GM19025 (cell line): Measurements from ENCODE around the gene NIBAN1.
"Not testable (repeated sequence)": the region's sequence is repeated elsewhere in the genome, so short reads cannot be mapped to it uniquely, and the experiment has no call there.

Experiments
- ATAC-seq: cut with Tn5 transposase; IDR thresholded peaks from one replicate; pipeline ENCODE4 v1.9.1; 2021; ENCODE audit warnings: mild to moderate bottlenecking, low read depth, moderate library complexity; ENCODE audit not compliant: unreplicated experiment

The NIBAN1 gene

DNA sequence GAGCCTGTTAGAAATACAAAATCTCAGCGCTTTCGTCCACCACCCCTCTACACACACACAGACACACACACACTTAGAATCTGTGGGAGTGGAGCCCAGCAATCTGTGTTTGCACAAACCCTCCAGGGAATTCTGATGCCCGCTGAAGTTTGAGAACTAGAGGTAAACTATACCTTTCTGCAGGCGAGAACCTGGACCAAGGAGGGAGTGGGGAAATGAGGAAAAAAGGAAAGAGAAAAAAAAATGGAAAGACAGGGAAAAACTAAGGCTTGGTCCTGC, 468 bp upstream of the NIBAN1 start:
- no peak for ATAC-seq

DNA sequence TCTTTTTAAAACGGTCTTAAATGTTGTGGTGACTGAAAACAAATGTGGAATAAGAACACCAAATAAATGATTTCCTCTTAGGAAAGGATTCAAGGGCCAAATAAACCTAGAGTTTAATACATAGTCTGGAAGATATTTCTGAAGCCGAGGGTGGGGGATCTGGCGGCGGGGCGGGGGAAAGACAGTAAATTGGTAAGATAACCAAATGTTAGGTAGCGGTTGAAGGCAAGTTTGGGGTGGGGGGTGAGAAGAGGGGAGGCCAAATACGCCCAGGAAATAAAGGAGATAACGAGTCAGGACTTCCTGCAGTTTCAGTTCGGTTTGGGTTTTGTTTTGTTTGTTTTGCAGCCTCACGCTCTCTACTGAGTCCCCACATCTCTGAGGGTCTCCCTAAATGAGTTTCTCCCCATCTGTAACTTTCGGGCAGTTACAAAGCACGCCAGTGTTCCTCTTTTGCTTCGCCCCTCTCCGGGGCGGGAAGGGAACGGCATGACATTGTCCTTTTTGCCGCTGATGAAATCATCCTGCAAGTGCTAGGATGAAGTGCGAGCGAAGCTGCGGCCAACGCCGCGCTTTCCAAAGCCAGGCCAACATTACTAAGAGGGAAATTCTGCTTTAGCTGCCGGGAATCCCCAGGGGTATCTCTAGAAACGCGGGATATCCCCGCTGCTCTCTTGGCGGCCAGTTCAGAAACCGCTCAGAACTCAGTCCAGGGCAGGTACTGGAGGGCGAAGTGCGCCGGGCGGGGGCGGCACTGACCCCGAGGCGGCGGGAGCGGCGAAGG, 844 bp downstream of the NIBAN1 start:
- peak; percentile 60 for ATAC-seq

DNA sequence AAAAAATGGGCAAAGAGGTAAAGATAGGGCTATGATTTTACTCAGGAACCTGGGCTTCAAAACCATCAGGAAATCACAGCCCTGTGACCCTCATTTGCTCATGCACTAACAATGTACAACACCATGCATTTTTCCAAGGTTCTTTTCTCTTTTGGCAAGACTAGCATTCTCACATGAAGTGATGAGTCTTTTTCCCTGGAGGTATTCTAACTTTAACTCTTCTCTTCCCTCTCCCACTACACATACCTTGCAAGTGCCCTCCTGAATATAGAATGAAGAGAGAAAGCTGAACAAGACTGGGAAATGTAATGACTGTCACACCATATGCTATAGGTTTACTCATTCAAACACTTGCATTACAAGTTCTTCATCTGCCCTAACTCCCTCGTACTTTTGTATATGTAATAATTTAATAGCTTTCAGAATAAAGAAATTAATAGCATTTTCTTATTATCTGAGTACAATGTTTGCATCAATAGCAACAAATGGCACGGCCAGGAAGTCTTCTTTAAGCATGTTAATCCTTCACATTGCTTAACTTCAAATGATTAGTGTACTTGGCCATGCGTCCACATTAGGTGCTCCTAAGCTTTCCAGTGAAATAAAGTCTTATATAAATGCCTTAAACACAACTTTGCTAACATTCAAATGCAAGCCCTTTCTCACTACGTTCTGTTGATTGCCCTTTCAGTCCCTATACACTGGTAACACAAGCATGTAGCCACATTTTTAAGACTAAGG, 1.8 kb downstream of the NIBAN1 start:
- no peak for ATAC-seq

DNA sequence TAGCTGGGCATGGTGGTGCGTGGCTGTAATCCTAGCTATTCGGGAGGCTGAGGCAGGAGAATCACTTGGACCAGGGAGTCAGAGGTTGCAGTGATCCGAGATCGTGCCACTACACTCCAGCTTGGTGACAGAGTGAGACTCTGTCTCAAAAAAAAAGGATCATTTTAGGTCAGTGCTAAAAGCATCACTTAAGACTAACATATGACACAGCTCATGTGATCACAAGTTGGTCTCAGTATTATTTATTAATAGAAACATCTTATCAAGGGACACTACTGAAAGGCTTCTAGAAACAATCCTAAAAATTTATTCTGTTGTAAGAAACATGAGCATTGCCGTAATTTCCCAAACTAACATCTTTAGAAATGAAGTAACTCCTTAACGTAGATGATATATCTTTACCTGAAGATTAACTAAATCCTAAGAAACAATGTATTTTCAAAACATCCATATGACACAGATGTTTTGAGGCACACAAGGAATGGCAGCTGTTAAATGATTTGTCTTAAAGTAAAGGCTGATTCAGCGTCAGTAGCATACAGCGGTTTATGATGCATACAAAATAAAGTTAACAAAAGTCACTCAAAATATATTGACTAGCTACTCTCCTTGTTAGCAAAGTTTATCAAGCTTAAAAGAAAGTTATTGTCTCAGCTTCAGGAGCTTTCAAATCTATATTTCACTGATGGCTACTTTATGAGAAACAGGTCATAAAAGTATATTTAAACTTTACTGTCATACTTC, 2.6 kb downstream of the NIBAN1 start:
- no peak for ATAC-seq

DNA sequence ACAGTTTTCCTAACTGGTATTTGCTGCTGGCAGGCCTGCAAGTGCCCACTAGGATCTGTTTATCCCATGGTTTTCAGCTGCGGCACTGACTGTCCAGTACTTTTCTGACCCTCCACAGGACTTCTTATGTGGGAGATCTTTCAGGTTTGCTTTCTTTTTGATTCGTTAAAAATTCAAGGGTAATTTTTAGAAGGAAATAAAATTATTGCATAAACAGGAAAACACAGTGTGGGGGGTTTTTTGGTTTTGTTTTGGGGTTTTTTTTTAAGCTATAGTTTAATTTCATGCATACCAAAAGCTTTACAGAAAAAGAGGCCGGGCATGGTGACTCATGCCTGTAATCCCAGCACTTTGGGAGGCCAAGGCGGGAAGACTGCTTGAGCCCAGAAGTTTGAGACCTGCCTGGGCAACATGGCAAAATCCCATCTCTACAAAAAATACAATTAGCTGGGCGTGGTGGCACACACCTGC, 3.6 kb downstream of the NIBAN1 start:
- ATAC-seq, result no peak

DNA sequence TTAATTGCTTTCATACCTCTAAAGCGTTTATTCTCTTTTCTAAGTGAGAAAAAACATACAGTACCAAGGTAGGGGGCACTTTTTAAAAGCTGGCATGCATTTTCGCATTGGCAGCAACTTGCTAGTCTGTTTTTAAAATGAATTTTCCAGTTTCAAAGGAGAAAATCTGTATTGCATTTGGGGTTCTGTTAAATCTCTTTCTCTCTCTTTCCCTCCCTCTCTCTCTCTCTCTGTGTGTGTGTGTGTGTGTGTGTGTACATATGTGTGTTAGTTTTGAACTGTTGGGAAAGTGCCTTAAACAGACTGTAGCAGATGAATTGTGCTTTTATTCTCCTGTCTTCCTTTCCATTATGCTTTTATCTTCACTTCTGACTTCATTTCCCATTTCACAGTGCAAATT, 7.3 kb downstream of the NIBAN1 start:
- no peak for ATAC-seq

DNA sequence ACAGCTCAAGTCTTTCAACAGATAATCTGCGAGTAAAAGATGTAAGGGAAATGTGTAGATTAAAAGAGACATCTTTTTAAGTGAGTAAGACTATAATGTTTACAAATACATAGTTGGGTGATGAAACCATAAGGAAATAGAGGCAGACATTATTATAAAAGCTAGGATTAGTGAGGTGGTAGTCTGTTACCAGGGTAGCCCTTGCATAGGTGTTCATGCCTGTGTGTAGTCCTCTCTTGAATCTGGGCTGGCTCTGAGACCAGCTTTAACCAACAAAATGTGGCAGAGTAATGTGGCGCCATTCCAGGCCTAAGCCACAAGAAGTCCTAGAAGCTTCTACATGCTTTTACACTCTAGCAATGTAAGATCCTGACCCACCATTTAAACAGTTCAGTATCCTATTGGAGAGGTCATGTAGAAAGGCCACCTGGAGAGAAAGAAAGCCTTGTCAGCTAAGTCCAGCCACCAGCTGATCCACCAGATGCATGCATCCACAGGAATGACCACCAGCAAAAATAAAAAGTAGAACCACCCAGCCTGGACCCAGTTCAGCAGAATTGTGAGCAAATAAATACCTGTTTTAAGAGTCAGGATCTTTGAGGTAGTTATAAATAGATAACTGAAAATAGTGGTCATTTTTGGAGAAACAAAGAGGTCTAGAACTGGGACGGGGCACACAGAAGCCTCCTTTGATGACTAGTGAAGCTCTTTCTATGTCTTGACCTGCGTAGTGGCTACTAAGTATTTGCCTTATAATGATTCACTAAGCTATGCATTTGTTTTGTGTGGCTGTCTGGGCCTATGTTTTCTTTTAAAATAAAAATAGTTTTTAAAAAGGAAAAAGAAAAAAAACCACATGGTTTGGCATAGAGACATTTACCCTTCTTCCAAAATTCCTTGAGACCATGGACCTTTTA, 8.1 kb downstream of the NIBAN1 start:
- no peak for ATAC-seq

DNA sequence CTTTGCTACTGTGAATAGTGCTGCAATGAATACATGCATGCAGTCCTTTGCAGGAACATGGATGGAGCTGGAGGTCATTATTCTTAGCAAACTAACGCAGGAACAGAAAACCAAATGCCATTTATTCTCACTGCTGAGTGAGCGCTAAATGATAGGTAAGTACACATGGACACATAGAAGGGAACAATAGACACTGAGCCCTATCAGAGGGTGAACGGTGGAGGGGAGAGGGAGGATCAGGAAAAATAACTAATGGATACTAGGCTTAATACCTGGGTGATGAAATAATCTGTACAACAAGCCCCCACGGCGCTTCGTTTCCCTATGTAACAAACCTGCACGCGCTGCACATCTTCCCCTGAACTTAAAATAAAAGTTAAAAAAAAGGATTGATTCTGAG, 8.9 kb downstream of the NIBAN1 start:
- no peak for ATAC-seq

DNA sequence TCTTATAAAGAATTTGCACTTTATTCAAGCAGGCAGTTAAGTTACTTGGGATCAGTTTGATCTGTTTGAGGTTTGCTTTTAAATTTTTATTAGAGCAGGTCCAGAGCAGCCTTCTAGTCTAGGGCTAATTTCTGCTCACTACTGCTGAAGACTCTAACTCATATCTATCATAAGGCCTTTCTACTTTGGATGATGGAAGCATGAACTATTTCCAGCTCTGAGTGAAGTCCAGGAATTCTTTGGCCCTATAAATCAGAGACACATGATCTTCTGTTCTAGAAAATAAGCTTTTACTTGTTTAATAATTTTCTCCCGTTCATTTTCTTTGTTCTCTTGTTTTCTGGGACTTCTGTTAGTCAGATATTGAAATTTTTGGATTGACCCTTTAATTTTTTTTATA, 14.7 kb downstream of the NIBAN1 start:
- ATAC-seq, result no peak

DNA sequence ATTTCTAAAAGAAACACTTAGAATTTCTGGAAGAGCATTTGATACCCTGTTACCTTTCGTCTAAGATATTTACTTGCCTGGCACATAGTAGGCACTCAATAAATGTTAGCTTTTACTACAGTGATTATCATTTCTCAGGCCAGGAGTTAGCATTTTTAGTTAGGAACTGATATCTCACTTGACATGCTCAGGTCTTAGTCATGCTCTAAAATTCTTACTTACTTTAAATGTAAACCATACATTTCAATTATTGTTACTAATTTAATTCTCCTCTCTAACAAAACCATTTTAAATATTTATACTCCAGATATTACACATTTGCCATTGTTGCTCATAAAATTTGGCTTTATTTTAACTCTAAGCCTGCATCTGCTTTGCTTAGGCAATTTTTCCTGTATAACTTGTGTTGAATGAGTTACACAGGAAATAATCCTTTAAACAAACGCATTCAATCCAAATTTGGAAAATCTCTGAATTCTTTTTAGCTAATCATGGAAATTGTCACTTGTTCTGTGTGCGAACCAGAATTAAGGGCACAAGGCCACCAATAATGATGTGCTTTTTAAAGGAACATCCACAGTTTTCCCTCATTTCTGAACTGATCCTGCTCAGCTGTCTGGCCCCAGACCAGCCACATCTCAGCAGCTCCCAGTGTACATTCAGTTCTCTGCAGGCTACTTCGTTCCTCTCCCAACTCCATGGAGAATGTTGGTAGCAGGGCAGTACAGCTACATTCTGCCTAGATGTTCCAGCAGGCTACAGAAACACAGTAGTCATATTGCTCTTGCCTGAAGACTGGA, 15.6 kb downstream of the NIBAN1 start:
- ATAC-seq, result no peak

DNA sequence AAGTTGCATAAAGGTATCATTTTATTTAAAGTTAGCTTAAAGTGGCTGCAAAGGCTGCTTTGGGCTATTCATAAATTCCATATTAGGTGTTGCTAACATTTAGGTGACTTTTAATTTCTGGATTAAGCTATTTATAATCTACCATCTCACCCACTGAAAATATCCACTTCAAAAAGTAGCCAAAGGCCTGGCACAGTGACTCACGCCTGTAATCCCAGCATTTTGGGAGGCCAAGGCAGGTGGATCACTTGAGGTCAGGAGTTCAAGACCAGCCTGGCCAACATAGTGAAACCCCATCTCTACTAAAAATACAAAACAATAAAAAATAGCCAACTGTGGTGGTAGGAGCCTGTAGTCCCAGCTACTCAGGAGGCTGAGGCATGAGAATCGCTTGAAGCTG, 16.4 kb downstream of the NIBAN1 start:
- ATAC-seq, result not testable (repeated sequence)

DNA sequence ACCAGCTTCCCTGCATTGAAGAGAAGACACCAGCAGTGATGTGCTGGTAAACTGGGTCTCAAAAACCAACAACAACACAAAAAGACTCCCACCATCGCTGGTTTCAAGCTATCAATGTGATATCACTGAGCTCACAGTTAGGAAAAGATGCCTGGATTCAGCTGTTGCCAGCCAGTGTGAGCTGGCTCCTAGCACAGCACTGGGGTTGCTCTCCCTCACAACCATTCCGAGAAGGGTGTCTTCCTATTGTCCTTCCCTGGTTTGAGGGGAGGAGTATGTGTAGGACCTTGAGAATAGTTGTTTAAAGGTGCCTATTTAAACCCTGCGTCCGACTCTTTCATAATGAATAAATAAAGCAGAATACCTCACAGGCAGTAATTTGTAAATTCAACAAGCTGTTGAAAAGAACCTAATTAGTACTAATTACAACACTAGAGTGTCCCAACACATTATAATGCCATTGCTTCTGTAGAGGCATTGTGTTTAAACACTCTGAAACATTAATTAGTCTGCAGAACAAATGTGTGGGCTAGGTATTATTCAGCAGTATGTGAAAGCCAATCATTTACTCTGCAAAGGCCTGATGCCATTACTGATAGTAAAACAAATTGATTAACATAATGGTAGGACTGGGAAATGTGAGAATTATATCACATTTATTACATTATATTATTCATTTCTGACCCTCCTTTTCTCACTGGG, 17.2 kb downstream of the NIBAN1 start:
- ATAC-seq, result no peak

DNA sequence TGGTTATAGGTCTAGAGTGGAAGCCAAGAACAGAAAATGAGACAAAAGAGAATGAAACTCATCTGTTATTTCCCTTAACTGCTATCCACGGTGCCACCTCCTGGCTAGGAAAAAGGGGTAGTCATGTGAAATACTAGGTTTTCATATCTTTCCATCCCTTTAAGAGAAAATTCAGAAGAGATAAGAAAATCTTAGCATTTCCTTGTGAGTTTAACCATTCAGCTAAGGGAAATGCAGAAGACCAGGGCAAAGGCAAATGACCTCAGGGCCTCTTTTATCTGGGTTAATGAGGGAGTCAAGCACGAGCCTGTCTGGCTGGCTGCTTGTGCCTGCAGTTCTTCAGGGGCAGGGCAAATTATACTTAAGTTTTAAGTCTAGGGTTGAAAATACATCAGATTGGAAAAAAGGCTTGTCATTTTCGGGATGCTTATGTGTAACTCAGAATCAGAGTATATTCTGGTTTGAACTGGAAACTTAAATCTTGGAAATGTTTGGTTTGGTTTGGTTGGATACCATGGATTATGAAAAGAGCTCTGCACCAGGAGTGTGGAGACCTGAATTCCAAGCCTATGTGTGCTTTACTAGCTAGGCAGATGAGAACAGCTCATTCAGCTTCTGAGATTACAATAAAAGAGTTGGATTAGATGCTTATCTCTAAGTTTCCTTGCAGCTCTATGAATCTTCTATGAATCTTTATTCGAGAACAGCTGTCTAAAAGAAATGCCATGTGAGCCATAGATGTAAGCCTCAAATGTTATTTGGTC, 19.9 kb downstream of the NIBAN1 start:
- no peak for ATAC-seq

DNA sequence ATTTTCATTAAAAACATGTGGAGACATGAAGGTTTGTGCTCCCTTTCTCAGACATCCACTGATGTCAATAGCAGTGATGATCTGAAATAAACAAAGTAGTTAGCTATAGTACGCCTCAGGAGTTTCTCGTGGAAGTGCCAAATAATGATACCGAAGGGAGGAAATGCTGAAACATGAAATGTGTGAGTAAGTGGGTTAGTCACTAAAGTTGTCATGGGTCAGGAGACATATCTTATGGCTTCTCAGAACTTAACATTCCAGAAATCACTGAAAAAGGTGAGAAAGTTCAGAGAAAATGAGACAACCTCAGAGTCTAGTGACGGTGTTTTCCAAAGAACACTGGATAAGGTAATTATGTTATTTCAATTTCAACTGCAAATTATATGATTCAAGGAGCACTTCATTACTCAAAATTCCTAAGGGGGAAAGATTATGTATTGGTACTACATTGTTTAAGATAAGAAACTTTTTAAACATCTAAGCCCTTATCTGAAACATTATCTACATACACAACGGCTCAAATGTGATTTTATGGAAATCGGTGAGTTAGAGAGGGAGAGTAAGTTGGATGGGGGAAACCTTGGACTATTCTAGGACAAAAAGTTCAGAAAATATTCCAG, 20.6 kb downstream of the NIBAN1 start:
- ATAC-seq, result no peak

DNA sequence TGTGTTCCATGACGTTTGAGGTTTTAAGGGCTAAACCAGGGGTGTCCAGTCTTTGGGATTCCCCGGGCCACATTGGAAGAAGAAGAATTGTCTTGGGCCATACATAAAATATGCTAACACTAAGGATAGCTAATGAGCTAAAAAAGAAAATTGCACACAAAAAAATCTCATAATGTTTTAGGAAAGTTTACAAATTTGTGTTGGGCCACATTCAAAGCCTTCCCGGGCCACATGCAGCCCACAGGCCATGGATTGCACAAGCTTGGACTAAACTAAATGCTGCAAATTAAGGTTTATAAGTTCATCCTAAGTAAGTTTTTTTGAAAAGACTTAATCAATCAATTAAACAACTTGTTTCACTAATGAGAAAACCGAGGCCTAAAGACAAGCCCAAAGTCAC, 21.9 kb downstream of the NIBAN1 start:
- ATAC-seq, result no peak

DNA sequence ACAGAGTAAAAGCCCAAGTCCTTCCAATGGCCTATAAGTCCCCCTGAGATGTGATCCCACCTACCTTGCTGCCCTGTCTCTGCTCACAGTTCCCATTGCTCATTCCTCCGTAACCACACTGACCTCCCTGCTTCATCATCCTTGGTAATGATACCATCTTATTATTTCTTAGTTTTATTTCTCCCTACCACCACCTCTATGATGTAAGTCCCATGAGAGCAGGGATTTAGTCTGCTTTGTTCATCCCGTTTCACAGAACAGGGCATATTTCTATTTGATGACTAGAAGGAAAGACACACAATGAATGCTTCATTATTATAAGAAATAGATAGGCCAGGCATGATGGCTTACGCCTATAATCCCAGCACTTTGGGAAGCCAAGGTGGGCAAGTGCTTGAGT, 22.5 kb downstream of the NIBAN1 start:
- no peak for ATAC-seq

DNA sequence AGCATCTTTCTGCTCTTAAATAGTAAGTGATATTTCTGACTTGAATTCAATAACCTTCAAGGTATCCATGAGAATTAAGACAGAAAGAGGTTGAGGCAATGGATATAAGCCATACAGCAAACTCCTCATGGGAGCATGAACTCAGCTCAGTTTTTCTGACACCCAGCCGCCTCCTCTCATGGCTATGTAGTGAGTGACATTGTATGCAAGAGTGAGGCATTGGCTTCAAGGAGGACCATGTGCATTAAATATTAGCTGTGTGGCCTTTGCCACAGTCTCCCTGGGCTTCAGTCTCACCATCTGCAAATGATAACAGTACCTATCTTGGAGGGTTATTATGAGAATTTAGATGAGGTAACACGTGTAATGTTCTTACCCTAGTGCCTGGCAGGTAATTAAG, 23.4 kb downstream of the NIBAN1 start:
- no peak for ATAC-seq

DNA sequence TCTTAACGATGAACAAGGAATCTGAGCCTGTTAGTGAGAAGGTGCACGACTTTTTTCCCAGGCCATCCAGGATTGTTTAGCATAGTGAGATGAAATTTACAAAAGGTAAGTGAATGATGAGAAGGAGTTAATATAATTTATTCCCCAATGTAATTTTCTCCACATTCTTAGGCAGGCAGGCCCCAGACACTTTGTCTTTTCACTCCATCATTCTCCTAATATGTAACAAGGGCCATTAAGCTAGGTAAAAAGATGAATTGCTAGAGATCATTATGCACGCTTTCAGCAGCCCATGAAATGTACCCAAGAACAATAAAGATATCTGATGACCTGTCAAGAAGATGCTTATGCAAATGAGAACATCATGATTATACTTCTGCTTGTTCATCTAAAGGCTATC, 24.1 kb downstream of the NIBAN1 start:
- ATAC-seq, result no peak
